Stimulated activated naive CD8-positive, alpha-beta T cell treated with anti-CD3 and anti-CD28 coated beads, Interleukin-15, Interleukin-2, amounts not matched to agents 100 U/mL and 50 U/mL, for 24 hours (primary cell): ENCODE data around the gene PRKCH.

ENCODE experiments used
- ATAC-seq: fragments of 150-1000 bp; cut with Tn5 transposase; one replicate; pipeline ENCODE4 v1.10.0; 2021
- DNase-seq: peaks from one replicate; pipeline ENCODE4 v3.0.0; 2021

The PRKCH gene

GRCh38 chr14:61321385-61322010, at the start of gene PRKCH:
PRKCH (plus strand) TSS chr14:61321579; CDS start chr14:61322102, 523 bp downstream.
- ATAC-seq (peak; percentile 50), DNase-seq (peak; percentile 84)

DNA sequence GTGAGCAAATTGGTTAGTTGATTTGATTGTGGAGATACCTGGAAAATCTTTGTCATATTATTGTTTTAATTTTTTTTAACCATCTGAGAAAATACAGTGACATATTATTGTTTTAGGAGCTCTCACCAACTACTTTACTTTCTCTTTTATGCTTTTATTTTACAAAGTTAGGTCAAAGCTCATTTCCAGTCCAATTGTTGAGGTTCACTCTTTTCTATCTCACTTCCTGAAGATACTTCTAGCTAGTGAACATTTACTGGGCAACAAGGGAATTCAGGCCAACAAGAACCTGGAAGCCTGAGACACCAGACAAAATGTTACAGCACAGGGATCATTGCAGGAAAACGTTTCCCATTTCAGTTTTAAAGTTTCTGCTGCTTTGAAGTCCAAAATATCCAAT, 44.1 kb upstream of the PRKCH start:
- DNase-seq = no peak
- ATAC-seq = no peak

GRCh38 chr14:61277784-61278183, 43.6 kb upstream of the PRKCH start:
- ATAC-seq (no peak), DNase-seq (no peak)

DNA sequence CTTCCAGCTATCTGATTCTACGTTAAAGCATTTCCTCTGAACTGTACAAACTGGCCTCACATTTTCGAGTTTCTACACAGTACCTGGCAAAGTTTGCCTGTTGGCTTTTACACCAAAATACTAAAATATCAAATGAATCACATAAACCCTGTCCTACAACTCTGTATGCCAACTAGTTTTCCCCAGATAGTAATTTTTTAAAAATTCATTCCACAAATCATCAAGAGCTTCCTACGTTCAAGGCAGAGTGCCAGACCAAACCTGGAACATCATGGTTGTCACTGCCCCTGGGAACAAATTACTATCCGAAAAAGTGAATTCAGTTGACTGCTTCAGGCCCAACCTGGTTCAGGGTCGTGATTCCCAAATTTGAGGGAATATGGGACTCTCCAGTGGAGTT, 42.3 kb upstream of the PRKCH start:
- DNase-seq = no peak

GRCh38 chr14:61280092-61280525, 41.3 kb upstream of the PRKCH start:
- ATAC-seq (peak; percentile 40), DNase-seq (peak; percentile 49)

More for the DNA sequence above, 42.3 kb upstream of the PRKCH start:
- ATAC-seq = no peak

- peak; percentile 90 for ATAC-seq
- DNase-seq = peak; percentile 84
Measured at GRCh38 chr14:61280526-61281185, 40.7 kb upstream of the PRKCH start.

GRCh38 chr14:61281186-61281947, 40.0 kb upstream of the PRKCH start, which contains the start of gene TMEM30B:
TMEM30B (minus strand) TSS chr14:61281338; CDS start chr14:61281147, 191 bp downstream.
- ATAC-seq (peak; percentile 1), DNase-seq (no peak)

DNA sequence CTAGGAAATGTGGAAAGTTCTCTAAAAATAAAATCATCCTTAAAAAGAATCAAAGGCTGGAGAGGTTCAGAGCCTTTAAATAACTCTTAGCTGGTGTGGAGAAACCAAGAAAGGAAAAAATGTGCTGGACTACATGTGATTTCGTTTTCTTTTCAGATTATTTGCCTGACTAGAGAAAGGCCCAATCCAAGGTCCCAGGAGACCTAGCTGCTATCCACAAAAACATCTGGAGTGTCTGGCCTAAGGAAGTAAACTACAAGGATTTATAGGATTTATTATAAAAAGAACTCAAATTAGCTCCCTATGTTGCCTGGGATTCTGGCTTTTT, 39.5 kb upstream of the PRKCH start:
- no peak for ATAC-seq
- DNase-seq = no peak

DNA sequence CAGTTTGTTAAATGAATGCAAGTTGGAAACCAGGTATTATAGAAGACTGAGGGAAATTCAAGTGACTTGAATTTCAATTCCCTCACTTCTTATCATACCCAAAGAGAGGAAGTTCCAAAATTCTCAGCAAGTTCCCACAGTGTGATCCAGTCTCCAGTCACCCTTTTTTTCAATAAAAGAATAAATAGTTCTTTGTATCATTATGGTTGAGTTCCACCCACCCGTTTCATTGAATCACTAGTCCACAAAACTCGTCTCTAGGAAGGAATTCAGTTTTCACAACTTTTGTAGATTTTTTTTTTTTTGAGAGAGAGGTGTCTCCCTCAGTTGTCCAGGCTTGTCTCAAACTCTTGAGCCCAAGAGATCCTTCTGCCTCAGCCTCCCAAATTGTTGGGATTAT, 38.6 kb upstream of the PRKCH start:
- ATAC-seq = no peak
- no peak for DNase-seq

- peak; percentile 8 for ATAC-seq
- no peak for DNase-seq
Measured at GRCh38 chr14:61284001-61284400, 37.4 kb upstream of the PRKCH start.

DNA sequence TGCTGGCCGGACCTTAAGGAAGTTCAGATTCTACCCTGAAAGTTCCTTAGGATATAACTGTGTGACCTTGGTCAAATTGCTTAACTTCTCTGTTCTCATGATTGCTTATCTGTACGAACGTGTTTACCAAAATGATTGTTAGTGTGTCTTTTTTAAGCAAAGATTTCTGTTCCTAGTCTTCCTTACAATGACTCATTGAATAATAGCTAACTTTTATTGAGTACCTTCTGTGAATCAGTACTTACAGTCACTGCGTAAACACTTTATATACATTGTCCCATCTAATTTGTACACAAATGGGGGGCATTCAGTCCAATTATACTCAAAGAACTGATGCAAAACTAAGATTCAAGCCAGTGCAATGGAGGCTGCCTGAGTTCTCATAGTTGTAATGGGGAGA, 36.0 kb upstream of the PRKCH start:
- DNase-seq (no peak), ATAC-seq (no peak)

DNA sequence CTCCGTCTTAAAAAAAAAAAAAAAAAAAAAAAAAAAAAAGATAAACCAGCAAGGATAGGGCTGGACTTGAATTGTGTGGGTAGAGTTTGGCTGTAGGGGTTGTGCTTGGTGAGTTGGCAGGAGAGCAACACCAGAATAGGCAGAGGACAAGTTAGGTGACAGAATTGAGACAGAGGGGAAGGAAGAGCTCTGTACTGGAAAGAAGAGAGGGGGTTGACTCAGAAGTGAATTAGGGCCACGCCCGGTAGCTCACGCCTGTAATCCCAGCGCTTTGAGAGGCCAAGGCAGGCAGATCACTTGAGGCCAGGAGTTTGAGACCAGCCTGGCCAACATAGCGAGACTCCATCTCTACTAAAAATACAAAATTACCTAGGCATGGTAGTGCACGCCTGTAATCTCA, 34.2 kb upstream of the PRKCH start:
- ATAC-seq (no peak), DNase-seq (no peak)

DNA sequence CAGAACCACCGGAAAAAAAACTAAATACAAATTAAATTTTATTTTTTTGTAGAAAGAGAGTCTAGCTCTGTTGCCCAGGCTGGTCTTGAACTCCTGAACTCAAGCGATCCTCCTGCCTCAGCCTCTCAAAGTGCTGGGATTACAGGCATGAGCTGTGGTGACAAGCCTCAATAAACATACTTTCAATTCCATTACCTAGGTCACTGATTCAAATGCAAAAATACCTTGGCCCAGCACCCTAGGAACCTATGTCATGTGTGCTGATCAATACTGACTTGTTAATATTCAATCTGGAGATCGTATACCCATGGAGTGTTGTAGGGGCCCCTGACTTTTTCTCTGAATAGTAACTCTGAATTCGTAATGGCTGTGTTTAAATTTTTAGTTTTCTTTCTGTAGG, 33.2 kb upstream of the PRKCH start:
- DNase-seq = no peak
- ATAC-seq = no peak

GRCh38 chr14:61288720-61289119, 32.7 kb upstream of the PRKCH start:
- ATAC-seq = no peak
- no peak for DNase-seq

GRCh38 chr14:61290701-61291100, 30.7 kb upstream of the PRKCH start:
- ATAC-seq = no peak
- DNase-seq = no peak

GRCh38 chr14:61296151-61296550, 25.2 kb upstream of the PRKCH start:
- DNase-seq (no peak), ATAC-seq (peak; percentile 63)

- peak; percentile 62 for ATAC-seq
- DNase-seq = no peak
Measured at GRCh38 chr14:61296719-61297502, 24.5 kb upstream of the PRKCH start.

GRCh38 chr14:61297581-61297980, 23.8 kb upstream of the PRKCH start:
- no peak for DNase-seq
- ATAC-seq = no peak

DNA sequence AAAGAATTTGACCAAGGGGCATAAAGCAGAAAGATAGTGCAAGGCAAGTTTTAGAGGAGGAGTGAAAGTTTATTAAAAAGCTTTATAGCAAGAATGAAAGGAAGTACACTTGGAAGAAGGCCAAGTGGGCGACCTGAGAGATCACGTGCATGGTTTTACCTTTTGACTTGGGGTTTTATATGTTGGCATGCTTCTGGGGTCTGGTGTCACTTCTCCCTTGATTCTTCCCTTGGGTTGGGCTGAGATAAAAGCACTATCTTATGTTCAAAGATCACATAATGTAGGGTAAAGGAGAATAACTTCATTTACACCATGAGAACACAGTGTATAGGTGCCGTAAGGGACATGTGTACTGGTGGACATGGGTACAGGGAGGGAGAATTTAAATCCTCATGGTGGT, 22.6 kb upstream of the PRKCH start:
- no peak for ATAC-seq

GRCh38 chr14:61300209-61300608, 21.2 kb upstream of the PRKCH start:
- DNase-seq (no peak), ATAC-seq (no peak)

More for the DNA sequence above, 22.6 kb upstream of the PRKCH start:
- no peak for DNase-seq

DNA sequence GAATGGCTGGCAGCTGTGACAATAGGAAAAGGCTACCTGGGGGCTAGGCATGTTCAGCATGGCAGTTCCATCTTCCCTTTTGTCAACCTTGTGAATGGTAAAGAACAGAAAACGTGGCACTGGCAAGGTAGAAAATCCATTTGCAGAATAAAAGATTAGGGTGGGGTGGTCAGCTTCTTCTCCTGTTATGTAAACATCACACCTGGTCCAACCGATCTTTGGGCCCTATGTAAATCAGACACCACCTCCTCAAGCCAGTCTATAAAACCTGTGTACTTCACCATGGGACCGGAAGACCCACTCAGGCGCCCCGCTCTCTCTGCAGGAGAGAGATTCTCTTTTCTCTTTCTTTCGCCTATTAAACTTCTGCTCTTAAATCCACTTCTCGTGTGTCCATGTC, 20.6 kb upstream of the PRKCH start:
- DNase-seq (no peak), ATAC-seq (no peak)

- DNase-seq (no peak), ATAC-seq (no peak)
Measured at GRCh38 chr14:61304688-61305087, 16.7 kb upstream of the PRKCH start.
